Suprapubic skin (tissue), 4 donors: ENCODE data around the gene CDC20. TPM values are rescaled to one million over a fixed set of nuclear protein-coding genes. Genes with fewer than 3 reads are reported as not detected.
"Not testable (repeated sequence)": the region's sequence is repeated elsewhere in the genome, so short reads cannot be mapped to it uniquely, and the experiment has no call there.

ENCODE experiments used
- DNase-seq, 2 donors: peaks; one replicate each; pipeline ENCODE4 v3.0.0-alpha.2; 2019; ENCODE audit warnings: low spot score in 2 of 2
- H3K27ac ChIP-seq: fragments of 200-600 bp; sonication (generic); one replicate; pipeline ENCODE4 v1.5.1; 2019
- H3K27me3 ChIP-seq: fragments of 200-600 bp; sonication (generic); one replicate; pipeline ENCODE4 v1.5.1; 2019
- H3K36me3 ChIP-seq: fragments of 200-600 bp; sonication (generic); one replicate; pipeline ENCODE4 v1.5.1; 2019
- H3K4me1 ChIP-seq: fragments of 200-600 bp; sonication (generic); one replicate; pipeline ENCODE4 v1.5.1; 2019
- H3K4me3 ChIP-seq: fragments of 200-600 bp; sonication (generic); one replicate; pipeline ENCODE4 v1.5.1; 2019; ENCODE audit warnings: mild to moderate bottlenecking
- H3K9me3 ChIP-seq: fragments of 200-600 bp; sonication (generic); one replicate; pipeline ENCODE4 v1.5.1; 2019
- CTCF ChIP-seq, 2 donors: fragments of 200-600 bp in 1 of 2; fragments of 450-650 bp in 1 of 2; sonication (generic) in 1 of 2; IDR thresholded peaks; one replicate each; pipeline ENCODE4 v1.5.1; 2016 to 2019; ENCODE audit warnings: antibody characterized with exemption in 2 of 2, mild to moderate bottlenecking in 1 of 2, moderate library complexity in 1 of 2
- EP300 ChIP-seq: sonication (generic); formaldehyde crosslinking; IDR thresholded peaks from one replicate; pipeline ENCODE4 v1.6.1; 2017; ENCODE audit warnings: antibody characterized with exemption
- POLR2A ChIP-seq, 2 donors: fragments of 450-650 bp; IDR thresholded peaks; one replicate each; pipeline ENCODE4 v1.6.1; 2017; ENCODE audit warnings: antibody characterized with exemption in 2 of 2, mild to moderate bottlenecking in 2 of 2, moderate library complexity in 2 of 2
- POLR2AphosphoS5 ChIP-seq, 3 donors: sonication (generic); formaldehyde crosslinking; IDR thresholded peaks; one replicate each; pipeline ENCODE4 v1.6.1; 2017; ENCODE audit warnings: antibody characterized with exemption in 3 of 3
- WGBS: methylation state at CpG from one replicate; pipeline ENCODE4 v1.1.5; 2018; 5-methylcytosine and 5-hydroxymethylcytosine counted together
- total RNA-seq, 4 donors: library from RNA; depleted of rRNA; stranded (reverse); fragments of >200 nt; gene quantifications; one replicate each; pipeline ENCODE4 v1.1.0, GENCODE V29; 2016

CDC20 gene
- total RNA-seq, 4 donors from 2014 or later: 5.8 to 11.6 (median 7.8) TPM

GRCh38 chr1:43368646-43369020, 9.9 kb downstream of the CDC20 start:
- Histone ChIP-seq H3K27me3 (no peaks in the 10 kb centered on the region), H3K4me1 (peaks cover 41% of the 10 kb centered on the region), H3K4me3 (peak overlapping the region; percentile 80), H3K27ac (peak overlapping the region; percentile 96), H3K9me3 (no peaks in the 10 kb centered on the region), H3K36me3 (peaks cover 19% of the 10 kb centered on the region)
- no peak for TF ChIP-seq CTCF (IDR thresholded peaks at IDR 0.05)
- no peak for TF ChIP-seq POLR2AphosphoS5 (IDR thresholded peaks at IDR 0.05)
- WGBS: 12% methylated on average over 6 of the region's 6 CpGs
- no peak for DNase-seq

- not testable (repeated sequence) for H3K36me3 ChIP-seq, DNase-seq, H3K27ac ChIP-seq, H3K27me3 ChIP-seq, H3K9me3 ChIP-seq, H3K4me3 ChIP-seq
- 92% methylated on average over 6 of the region's 6 CpGs for WGBS
- peaks cover 41% of the 10 kb centered on the region for H3K4me1 ChIP-seq
Observed at GRCh38 chr1:43369779-43370178, 11.0 kb downstream of the CDC20 start.

- peaks cover under 1% of the 10 kb centered on the region for H3K36me3 ChIP-seq
- H3K4me3 ChIP-seq: no peak overlapping the region
- no peaks in the 10 kb centered on the region for H3K27me3 ChIP-seq
- H3K4me1 ChIP-seq: peaks cover 35% of the 10 kb centered on the region
- H3K27ac ChIP-seq: no peak overlapping the region
- H3K9me3 ChIP-seq: no peaks in the 10 kb centered on the region
- DNase-seq: no peak
- no peak for TF ChIP-seq POLR2AphosphoS5 (IDR thresholded peaks at IDR 0.05)
- TF ChIP-seq POLR2A (IDR thresholded peaks at IDR 0.05): no peak
- TF ChIP-seq EP300: no peak
- TF ChIP-seq CTCF (IDR thresholded peaks at IDR 0.05): no peak
- 76% methylated on average over 4 of the region's 4 CpGs for WGBS
Observed at GRCh38 chr1:43370564-43370963, 11.8 kb downstream of the CDC20 start.

GRCh38 chr1:43372172-43372571, 13.4 kb downstream of the CDC20 start:
- H3K9me3 ChIP-seq: no peaks in the 10 kb centered on the region
- no peaks in the 10 kb centered on the region for H3K27me3 ChIP-seq
- H3K27ac ChIP-seq: no peak overlapping the region
- H3K4me1 ChIP-seq: peaks cover 19% of the 10 kb centered on the region
- H3K36me3 ChIP-seq: no peaks in the 10 kb centered on the region
- no peak for DNase-seq
- TF ChIP-seq CTCF (IDR thresholded peaks at IDR 0.05): no peak
- TF ChIP-seq POLR2A (IDR thresholded peaks at IDR 0.05): no peak
- no peak for TF ChIP-seq EP300
- TF ChIP-seq POLR2AphosphoS5 (IDR thresholded peaks at IDR 0.05): no peak
- WGBS: 93% methylated on average over 5 of the region's 5 CpGs
- H3K4me3 ChIP-seq: no peak overlapping the region

- WGBS: 42% methylated on average over 4 of the region's 4 CpGs
- H3K4me1 ChIP-seq: peaks cover 14% of the 10 kb centered on the region
- no peak for TF ChIP-seq EP300
- no peak for TF ChIP-seq CTCF (IDR thresholded peaks at IDR 0.05)
- no peak for TF ChIP-seq POLR2AphosphoS5 (IDR thresholded peaks at IDR 0.05)
- no peak for TF ChIP-seq POLR2A (IDR thresholded peaks at IDR 0.05)
Observed at GRCh38 chr1:43373066-43373940, 14.5 kb downstream of the CDC20 start.

More at GRCh38 chr1:43373066-43373940, 14.5 kb downstream of the CDC20 start:
- H3K27me3 ChIP-seq: no peaks in the 10 kb centered on the region
- H3K9me3 ChIP-seq: no peaks in the 10 kb centered on the region
- no peaks in the 10 kb centered on the region for H3K36me3 ChIP-seq
- H3K4me3 ChIP-seq: no peak overlapping the region
- DNase-seq: no peak
- no peak overlapping the region for H3K27ac ChIP-seq
